ENCODE data around the gene EIF4EBP2. TPM values are rescaled to one million over a fixed set of nuclear protein-coding genes. Genes with fewer than 3 reads are reported as not detected.

The EIF4EBP2 gene
- total and polyA plus RNA-seq, 2 of the 13 experiments (the other 11 are each of a cell fraction or from before 2014, with no cell fraction given), result 16.9 to 22.0 TPM

DNA sequence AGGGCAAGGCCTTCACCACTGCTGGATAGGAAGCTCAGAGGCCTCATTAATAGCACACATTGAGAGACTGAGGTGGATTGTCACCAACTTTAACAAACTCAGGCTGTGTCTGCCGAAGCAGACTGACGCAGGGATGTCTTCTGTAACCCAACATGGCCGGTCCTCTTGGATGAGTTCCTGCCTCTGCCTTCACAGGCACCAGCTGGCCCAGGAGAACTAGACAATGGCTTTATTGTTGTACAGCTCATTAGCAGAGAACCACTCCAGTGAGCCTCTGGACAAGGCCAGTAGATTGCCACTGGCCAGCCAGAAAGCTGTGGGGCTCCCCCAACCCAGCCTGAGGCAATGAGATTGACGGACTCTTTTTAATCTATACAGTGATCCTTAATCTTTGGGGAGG, 28.2 kb downstream of the EIF4EBP2 start:
- Histone ChIP-seq H4K20me1 (ENCODE audit: insufficient read depth, low read length) (no peaks in the 10 kb centered on the region), H3K4me1 (ENCODE audit: insufficient read depth, low read length) (peaks cover 29% of the 10 kb centered on the region), H2AFZ (ENCODE audit: low read length) (no peak overlapping the region), H3K9ac (ENCODE audit: insufficient read depth, low read depth, low read length) (no peak overlapping the region), H3K4me3 (replicated peaks in 1 of 3; ENCODE audit: insufficient read depth in 1 of 3, low read depth in 2 of 3, low read length in 3 of 3) (no peak overlapping the region), H3K4me2 (ENCODE audit: low read depth, low read length) (no peak overlapping the region), H3K27me3 (ENCODE audit: control insufficient read depth in 1 of 2, insufficient read depth in 2 of 2, low read length in 2 of 2) (no peaks in the 10 kb centered on the region), H3K9me3 (ENCODE audit: low read length) (no peaks in the 10 kb centered on the region), H3K27ac (ENCODE audit: extremely low read length, insufficient read depth, low read length) (no peak overlapping the region), H3K36me3 (replicated peaks in 1 of 2; ENCODE audit: control insufficient read depth in 1 of 2, insufficient read depth in 2 of 2, low read length in 2 of 2) (peaks cover 0 to 2% of the 10 kb centered on the region in 2 experiments; a peak in 1 of 5 replicates), H3K79me2 (ENCODE audit: insufficient read depth, low read length) (no peaks in the 10 kb centered on the region)
- peak; percentile 59 for ATAC-seq
- POLR2A ChIA-PET, result interaction anchor here (2.5 kb wide), 1 partner anchor 27 kb away, joined by 32 read pairs; the partner anchor contains the start of gene EIF4EBP2
- intact Hi-C loops (cut with micrococcal nuclease; ENCODE audit: unreplicated experiment) (loop anchor here (5.0 kb wide), 1 partner anchor 50 kb away; the partner anchor contains the start of gene LRRC20), in situ Hi-C loops (cut with HindIII; ENCODE audit: extremely low pct_ligation_motif_present, low pct_unique_long_range_greater_than_20kb) (no loop called here)
- DNase-seq (ENCODE audit: low spot score), result peak; percentile 57
- WGBS (ENCODE audit: low lambda C conversion rate), result 36% methylated on average over 4 of the region's 4 CpGs
- CTCF ChIA-PET (ENCODE audit: low intra/inter-chr PET ratio, low total read pairs), result no interaction called here
- FAIRE-seq, result peak; percentile 34
- BruUV-seq (replicated peaks), result no TSS peak
- no peak for TF ChIP-seq TBL1XR1 (IDR thresholded peaks at IDR 0.05; ENCODE audit: borderline replicate concordance, low read length, partially characterized antibody)
- TF ChIP-seq, protein P1, sequence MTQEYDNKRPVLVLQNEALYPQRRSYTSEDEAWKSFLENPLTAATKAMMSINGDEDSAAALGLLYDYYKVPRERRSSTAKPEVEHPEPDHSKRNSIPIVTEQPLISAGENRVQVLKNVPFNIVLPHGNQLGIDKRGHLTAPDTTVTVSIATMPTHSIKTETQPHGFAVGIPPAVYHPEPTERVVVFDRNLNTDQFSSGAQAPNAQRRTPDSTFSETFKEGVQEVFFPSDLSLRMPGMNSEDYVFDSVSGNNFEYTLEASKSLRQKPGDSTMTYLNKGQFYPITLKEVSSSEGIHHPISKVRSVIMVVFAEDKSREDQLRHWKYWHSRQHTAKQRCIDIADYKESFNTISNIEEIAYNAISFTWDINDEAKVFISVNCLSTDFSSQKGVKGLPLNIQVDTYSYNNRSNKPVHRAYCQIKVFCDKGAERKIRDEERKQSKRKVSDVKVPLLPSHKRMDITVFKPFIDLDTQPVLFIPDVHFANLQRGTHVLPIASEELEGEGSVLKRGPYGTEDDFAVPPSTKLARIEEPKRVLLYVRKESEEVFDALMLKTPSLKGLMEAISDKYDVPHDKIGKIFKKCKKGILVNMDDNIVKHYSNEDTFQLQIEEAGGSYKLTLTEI (CRISPR knock-in tag; conservative IDR thresholded peaks at IDR 0.05), result no peak
- TF ChIP-seq ZNF407 (CRISPR knock-in tag; IDR thresholded peaks at IDR 0.05; ENCODE audit: not compliant biosample characterization), result no peak
- TF ChIP-seq, protein P2, sequence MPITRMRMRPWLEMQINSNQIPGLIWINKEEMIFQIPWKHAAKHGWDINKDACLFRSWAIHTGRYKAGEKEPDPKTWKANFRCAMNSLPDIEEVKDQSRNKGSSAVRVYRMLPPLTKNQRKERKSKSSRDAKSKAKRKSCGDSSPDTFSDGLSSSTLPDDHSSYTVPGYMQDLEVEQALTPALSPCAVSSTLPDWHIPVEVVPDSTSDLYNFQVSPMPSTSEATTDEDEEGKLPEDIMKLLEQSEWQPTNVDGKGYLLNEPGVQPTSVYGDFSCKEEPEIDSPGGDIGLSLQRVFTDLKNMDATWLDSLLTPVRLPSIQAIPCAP (CRISPR knock-in tag; IDR thresholded peaks at IDR 0.05; ENCODE audit: low read depth), result no peak
- no peak for TF ChIP-seq SOX13 (IDR thresholded peaks at IDR 0.05)
- peak in 1 of 2 experiments; percentile 72; a peak in 2 of 4 replicates for TF ChIP-seq SOX13 (CRISPR knock-in tag; conservative IDR thresholded peaks at IDR 0.05 in 1 of 2, IDR thresholded peaks at IDR 0.05 in 1 of 2)
- TF ChIP-seq EZH2 (conservative IDR thresholded peaks at IDR 0.05; ENCODE audit: low read depth, low read length), result no peak
- TF ChIP-seq ZNF263 (CRISPR knock-in tag; IDR thresholded peaks at IDR 0.05), result no peak
- no peak for TF ChIP-seq SMARCE1 (IDR thresholded peaks at IDR 0.05; ENCODE audit: borderline replicate concordance)
- no peak for TF ChIP-seq ATF5 (CRISPR knock-in tag; IDR thresholded peaks at IDR 0.05; ENCODE audit: low read depth)
- no peak for TF ChIP-seq SOX6 (IDR thresholded peaks at IDR 0.05)
- TF ChIP-seq SOX6 (CRISPR knock-in tag; IDR thresholded peaks at IDR 0.05), result peak; percentile 48; the same call in 1 of the 2 replicates
